ENCODE data around the gene GAN.
A peak's percentile ranks its signal among the peaks of the same experiment; 100 is the strongest.

GAN gene

DNA sequence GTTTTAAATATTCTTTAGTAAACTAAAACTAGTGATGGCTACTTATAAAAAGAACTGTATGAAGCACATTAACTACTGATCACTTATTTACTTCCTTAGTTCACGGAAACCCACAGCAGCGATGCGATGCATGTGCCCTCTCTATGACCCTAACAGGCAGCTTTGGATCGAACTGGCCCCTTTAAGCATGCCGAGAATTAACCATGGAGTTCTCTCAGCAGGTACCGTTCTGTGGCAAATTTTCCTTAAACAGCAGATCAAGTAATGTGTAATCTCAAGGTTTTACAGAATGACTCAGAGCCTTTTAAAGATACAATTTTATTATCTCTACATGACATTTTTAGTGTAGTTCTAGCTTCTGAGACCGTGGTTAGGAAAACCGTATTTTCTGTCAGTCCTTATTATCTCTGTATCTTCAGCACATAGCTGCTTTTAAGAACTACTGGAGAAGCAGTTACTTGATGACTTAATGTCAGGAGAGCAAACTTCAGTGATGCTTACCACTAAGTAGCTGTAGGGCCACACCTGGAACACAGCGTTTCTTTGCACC is 43.0 kb downstream of the GAN start:
- DNase-seq = no peak

DNA sequence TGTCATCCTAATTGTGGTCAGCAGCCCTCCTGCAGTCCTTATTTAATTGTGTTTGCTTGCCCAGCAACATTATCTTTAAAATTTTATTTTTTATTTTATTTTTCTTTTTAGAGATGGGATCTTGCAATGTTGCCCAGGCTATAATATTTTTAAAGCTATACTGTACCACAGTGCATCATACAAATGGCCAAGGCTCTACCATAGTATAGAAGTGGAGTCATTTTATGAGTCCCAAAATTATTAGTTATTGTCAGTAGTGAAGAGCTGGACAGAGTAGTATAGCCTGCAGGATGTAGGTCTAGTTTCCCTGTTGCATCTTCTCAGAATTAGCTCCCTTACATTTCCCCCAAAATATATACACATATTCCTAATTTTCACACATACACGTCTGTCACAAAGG is 44.1 kb downstream of the GAN start:
- DNase-seq = no peak

DNA sequence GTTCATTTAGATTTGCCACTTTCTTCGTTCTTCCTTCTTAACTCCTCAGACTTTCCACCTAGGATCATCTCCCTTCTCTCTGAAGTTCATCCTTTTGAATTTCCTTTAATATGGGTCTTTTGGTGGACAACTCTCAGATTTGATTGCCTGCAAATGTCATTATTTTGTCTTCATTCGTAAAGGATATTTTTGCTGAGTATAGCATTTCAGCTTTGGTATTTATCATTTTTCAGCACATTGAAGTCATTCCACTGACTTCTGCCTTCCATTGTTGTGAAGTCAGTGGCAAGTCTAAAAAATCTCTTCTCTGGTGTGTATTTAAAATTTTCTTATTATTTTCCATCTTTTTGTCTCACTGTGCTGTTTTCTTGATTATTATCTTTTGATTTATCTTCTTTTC is 45.4 kb downstream of the GAN start:
- DNase-seq = no peak

DNA sequence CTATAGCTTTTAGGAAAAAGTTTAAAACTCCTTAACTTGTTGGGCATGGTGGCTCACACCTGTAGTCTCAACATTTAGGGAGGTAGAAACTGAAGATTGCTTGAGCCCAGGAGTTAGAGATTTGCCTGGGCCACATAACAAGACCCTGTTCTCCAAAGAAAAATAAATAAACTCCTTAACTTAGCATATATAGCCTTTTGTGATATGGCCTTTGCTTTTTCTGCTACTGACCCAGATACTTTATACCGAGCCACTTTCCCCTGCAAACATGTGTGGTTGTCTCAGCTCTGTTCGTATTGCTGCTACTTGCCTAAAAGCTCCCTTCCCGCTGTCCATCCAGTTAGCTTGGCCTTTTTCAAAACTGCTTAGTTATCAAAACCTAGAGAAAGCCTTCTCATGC is 51.0 kb downstream of the GAN start:
- no peak for DNase-seq

DNA sequence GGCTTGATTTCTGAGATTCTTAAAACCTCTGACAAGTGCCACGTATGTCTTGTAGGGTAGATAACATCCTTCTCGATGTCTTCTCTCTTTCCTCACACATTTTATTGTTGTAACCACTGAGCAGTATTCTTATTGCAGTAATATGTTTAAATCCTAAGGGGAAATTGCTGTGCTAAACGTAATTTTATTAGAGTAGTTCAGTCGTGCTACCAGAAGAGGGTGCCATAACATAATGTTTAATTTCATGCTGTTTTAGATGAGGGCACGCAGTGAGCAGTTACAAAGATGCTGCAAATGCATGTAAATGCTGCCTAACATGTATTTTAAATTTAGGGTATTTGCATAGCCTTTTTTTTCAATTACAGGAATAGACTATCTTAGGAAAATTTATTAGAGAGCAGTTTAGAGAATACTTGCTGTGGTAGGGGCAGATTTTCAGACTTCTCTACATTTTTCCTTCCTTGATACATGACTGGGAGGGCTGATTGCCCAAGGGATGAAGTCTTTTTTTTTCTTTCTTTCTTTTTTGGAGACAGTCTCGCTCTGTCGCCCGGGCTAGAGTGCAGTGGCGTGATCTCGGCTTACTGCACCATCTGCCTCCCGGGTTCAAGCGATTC is 51.7 kb downstream of the GAN start:
- peak in 2 of 5 donors; percentile 15 to 41 for DNase-seq

DNA sequence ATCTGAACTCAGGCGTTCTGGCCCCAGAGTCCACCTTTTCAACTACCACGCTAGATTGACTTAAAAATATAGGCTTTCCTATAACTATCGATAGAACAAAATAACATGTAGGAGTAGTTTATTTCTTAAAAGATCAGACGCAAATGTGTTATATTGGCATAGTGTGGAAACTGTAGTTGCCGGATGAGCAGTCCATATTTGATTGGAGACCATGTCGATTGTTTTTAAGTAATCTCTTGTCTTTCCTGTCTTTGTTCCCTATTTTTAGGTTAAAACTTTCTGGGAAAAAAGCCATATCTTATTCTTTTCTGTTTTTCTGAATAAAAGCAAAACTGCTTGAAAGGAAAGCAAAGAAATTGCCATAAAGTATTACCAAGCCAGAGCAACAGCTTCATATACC is 53.1 kb downstream of the GAN start:
- no peak for DNase-seq

DNA sequence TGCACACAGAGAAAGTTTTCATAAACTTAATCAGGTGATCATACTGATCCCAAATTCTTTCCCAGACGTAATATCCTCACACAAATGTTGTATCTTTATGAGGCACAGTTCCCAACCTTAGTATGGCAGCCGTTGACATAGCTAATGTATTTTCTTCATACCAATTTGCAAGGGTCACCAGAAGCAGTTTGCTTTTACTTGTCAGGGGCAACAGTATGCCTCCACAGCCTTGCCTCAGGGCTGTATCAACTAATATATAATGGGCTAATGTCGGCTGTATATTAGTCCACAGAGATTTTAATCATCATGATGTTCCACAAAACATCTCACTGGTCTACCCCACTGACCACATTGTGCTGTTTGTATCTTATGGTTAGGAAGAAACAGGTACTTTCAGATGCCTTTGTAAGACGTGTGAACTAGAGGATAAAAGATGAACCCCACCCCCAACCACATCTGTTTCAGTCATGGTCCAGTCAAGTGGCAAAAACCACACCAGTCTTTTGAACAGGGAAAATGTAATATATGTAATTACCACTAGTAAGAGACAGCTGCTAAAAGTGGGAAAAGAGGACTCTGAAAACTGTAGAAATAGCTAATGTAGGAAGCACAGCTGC is 55.2 kb downstream of the GAN start:
- DNase-seq = no peak

DNA sequence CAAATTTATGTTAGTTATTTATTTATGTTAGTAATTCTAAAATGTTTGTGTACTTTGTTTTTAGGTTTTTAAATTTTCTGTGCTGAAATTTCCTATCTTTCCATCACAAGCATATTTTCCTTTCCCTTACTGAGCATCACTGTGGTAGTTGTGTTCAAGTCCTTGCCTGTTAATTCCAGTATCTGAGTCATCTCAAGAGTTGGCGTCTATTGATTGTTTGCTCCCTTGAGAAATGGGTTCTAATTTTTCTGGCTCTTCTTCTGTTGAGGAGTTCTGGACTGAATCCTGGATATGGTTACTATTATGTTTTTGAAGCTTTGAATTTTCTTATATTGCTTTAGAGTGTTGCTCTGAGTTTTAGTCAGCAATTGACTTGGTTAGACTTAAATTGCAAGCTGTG is 56.3 kb downstream of the GAN start:
- no peak for DNase-seq

DNA sequence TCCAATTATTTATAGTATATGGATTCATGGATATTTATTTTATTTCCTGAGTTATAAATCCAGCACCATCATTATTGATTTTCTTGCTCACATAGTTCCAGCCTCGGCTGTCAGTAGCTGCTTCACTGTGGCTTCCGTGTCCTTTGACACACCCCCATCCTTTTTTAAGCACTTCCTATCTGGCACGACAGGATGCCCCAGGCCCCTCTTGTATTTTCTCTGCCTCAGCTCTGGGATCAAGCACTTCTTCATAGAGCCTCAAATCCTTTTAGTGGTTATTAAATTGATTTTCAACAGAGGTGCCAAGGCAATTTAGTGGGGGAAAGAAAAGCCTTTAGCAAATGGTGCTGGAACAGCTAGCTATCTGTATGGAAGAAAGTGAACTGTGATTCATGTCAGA is 59.8 kb downstream of the GAN start:
- DNase-seq = no peak

DNA sequence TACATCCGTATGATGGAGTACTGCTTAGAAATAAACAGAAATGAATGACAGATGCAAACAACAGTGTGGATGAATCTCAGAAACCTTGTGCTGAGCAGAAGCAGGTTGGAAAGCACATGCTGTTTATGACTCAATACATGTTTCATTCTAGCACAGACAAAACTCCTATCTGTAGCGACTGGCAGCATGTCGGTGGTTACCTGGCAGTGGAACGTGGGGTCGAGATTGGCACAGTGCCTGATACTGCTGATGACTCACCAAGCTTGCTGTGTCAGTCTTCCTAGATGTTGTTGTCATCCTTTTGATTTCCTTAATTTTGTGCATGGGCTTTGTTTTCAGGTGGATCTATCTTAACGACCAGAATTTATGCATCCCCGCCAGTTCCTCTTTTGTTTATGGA is 62.1 kb downstream of the GAN start:
- DNase-seq = peak in 1 of 5 donors; percentile 4

DNA sequence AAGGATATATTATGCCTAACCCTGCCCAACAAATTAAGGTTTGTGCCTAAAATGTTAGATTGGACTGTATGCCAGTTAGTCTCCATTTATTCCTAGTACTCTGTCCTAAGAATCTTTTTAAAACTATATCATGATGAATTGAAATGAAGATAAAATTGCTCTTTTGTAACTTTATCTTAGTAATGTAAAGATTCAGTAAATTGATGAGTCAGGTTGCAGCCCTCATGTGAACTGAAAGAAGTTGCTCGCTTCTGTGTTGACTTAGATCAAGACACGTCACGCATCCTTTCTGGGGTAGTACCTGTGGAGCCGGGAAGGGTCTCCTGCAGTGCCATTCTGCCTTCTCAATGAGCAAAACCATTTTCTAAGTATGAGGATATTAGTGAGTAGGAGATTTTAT is 63.3 kb downstream of the GAN start:
- no peak for DNase-seq

DNA sequence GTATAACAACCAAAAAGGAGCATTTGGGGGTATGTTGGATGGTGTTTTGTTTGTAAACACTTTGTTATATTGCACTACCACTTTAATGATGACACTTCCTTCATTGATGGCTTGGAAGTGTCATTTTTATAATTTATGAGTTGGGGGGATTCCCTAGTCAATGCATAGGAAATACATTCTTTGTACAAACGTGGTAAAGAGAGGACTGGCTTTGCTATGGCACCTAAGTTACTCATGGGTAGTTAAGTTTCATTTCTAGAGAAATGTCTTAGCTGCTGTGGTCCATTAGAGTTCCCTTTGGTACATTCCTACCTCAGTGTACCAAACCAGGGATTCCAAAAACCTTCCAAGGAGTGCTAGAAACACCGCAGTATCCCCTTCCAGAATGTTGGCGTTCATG is 66.2 kb downstream of the GAN start:
- DNase-seq = no peak

DNA sequence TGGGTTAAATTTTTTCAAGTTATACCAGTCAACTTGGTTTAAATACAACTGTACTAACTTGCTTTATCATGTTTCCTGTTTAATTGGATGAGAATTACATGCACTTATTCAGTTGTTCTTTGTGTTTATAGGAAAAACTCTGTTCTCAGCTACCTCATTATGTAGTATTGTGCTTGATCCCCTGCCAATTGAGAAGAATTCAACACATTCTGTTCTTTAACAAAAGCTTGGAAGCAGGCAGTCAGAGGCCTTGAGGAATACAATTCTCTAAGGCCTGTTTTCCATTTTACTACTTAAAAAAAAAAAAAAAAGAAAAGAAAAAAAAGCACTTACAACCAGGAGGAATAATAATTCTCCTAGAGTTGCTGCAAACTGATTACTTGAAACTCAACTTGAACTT is 69.2 kb downstream of the GAN start:
- DNase-seq = no peak

DNA sequence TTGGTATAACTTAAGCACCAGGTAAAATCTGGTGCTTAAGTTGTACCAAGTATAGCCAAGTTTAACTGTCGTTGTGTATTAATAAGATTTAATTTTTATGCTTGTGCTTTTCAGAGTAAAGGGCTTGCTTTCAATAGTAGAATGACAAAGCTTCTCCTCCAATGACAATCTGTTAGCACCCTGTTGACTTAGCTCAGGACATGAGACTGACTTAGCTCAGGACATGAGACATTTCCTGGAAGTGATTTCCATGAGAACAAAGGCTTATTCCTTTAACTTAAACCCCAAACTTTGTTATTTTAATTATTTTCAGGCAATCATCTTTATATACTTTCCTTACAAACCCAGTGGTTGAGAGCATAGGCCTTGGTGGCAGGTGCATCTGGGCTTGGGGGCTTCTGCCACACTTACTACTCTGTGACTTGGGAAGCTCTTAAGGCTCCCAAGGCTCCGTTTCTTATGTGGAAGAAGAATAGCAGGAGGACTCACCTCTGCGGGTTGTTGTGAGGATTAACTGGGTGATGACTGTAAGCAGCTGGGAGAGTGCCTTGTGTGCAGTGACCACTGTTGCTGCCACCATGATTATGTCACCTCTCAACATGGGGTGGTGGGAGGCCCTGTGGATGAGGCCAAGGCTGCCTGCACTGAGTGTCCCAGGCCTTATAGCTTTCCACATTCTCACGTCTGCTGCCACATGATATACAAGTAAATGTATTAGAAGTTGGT is 70.4 kb downstream of the GAN start:
- DNase-seq = no peak

DNA sequence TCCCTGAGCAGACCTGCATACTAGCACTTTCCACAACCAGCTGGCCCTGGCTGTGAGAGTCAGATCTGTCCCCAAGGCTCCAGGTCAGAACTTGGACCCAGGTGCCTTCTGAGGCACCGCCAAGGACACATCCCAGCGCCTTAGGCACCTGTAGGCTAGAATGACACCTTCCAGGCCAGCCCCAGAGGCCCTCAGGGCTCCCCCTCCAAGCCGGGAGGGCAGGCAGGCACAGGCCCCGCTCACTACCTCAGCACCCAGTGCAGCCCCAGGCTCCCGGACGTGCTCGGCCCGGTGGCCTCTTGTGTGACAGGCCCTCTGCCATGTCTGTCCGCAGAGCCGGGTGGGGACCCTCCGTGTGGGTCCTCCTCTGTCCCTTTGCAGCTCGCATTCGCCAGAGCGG is 73.6 kb downstream of the GAN start:
- no peak for DNase-seq

DNA sequence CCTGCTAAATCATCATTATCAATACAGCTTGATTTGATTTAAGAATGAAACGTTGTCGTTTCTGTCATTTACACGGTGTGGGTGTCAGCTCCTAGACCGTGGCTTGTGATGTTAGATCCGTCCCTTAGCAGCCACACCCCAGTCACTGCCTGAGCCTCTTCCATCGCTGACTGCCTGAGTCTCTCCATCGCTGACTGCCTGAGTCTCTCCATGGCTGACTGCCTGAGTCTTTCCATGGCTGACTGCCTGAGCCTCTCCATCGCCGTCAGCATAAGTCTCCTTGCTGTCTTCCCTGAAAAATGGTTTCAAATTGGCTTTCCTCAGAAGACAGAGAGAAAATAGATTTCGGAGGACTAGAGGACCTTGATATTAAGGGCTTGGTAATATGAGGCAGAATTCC is 76.1 kb downstream of the GAN start:
- no peak for DNase-seq

DNA sequence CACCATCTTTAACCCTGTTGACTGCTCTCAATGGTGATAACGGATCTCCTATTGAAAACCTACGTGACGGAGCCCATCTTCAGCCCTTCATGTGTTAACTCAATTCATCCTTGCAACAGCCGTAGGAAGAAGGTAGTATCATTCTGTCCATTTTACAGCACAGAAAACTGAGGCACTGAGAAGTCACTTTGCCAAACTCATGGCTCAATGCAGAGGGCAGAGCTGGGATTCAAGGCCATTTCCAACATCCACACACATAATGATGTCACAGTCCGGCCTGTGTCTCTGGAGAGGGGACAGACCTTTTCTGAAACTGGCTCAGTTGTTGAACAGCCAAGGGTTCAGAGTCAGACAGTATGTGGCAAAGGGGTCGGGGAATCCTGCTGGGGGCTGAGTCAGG is 77.2 kb downstream of the GAN start:
- no peak for DNase-seq

DNA sequence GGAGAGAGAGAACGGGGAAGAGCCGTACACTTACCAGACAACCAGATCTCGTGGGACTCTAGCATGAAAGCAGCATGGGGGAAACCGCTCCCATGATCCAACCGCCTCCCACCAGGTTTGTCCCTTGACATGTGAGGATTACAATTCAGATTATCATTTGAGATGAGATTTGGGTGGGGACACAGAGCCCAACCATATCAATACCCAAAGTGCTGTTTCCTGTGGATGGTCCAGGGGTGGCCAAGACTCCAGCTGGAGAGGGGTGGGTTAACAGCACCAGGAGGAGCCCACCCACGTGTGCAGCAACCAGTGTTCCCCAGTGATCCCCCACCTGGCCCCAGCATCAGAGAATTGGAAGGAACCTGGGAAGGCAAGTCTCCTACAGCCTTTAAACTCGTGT is 79.7 kb downstream of the GAN start:
- DNase-seq = no peak

DNA sequence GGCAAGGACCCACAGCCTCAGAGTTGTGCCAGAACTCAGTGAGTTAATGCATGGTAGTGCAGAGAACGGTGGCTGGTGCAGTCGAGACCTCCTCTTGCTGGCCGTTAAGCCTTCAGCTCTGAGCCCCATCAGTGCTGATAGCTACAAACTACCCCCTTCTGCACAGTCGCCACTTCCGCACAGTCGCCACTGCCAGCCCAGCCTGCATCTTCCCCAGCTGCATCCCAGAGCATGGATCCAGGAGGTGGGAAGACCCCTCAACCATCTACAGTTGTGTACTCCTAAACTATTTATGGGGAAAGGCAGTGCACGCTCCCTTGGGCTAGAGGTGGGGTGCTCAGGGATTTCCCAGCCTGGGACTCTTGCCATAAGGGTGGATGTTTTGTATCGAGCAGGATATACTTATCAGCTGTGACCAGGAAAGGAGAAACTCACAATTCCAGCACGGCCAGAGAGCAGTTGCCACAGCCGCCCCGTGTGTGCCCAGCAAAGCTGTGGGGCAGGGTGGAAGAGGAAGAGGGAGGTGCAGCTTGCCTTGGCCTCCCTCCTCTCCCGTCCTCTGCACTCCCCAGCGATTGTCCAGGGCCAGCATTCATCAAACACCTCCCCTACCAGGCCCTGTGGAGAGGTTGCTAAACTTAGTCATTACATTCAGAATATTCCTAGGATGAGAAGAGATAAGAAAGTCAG is 80.3 kb downstream of the GAN start:
- DNase-seq = no peak

DNA sequence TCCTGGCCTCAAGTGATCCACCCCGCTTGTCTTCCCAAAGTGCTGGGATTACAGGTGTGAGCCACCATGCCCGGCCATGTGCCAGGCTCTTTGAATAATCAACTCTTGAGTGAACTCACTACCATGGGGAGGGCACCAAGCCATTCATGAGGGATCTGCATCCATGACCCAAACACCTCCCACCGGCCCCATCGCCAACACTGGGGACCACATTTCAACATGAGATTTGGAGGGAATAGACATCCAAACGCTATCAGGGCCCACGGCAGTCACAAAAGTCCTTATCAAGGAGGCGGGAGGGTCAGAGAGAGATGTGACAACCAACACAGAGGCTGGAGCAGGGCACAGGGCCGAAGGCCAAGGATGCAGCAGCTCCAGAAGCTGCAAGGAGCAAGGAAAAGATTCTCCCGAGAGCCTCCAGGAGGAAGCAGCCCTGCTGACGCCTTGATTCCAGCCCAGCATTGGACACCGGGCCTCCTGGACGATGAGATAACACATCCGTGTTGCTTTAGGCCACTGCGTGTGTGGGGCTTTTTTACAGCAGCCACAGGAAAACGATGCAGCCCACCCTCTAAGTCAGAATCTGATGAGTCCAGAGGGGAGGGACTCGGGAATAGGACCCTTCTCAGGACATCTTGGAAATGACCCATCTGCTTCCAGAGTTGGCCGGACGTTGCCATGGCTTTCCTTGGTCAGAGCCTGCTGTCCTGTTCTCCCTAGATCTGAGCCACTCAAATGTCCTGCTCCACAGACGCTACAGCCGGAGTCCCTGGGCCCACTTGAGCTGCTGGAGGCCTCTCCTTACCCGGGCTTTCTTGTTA is 82.5 kb downstream of the GAN start:
- DNase-seq = no peak

DNA sequence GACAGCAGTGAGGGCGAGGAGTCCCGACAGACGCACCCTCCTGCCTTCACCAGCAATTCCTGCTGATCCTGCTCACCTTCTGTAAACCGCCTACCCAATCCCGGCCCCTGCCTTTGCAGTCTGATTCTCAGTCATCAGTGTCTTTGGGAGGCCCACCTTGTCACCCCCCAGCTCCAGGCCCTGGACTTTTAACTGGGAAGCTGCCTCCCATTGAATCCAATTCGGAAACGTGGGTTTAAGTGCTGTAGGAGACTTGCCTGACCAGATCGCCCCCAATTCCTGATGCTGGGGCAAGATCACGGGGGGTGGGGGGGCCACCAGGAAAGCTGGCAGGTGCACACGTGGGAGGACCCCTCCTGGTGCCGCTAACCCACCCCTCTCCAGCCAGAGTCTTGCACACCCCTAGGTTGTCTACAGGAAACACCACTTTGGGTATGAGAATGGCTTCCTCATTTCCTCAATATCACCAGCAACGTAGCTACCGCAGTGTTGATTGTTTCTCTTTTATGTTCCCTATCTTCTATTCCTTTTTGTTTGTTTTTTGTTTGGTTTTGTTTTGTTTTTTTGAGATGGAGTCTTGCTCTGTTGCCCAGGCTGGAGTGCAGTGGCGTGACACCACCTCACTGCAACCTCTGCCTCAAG is 83.2 kb downstream of the GAN start:
- DNase-seq = no peak

DNA sequence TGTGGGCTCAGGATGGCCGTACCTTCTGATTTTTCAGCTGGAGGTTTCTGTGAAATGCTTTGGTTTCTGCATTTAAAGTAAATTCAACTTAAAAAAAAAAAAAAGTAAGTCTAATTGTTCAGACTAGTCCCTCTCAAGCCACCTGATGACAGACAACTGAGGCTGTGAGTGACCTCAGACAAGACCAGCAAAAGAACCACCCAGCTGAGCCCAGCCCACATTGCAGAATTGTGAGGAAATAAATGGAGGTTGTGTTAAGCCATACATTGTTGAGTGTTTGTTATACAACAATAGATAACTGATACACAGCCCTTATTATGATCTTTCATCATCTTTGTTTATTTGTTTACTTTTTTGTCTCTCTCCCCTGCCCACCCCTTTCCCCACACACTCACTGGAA is 85.1 kb downstream of the GAN start:
- DNase-seq = no peak
